ENCODE results near the gene DST. TPM values are rescaled to one million over a fixed set of nuclear protein-coding genes. Genes with fewer than 3 reads are reported as not detected.

Gene DST
- total and polyA plus RNA-seq, 2 of the 8 experiments (the other 6 are each of a cell fraction or from before 2014, with no cell fraction given), result 49.4 to 116 TPM

GRCh38 chr6:56551409-56552120 lies 91.1 kb downstream of the DST start:
- Histone ChIP-seq H3K27ac (ENCODE audit: low read depth, low read length) (no peak overlapping the region), H3K79me2 (ENCODE audit: control insufficient read depth in 1 of 2, insufficient read depth in 2 of 2, low read length in 2 of 2) (peaks cover 0 to 10% of the 10 kb centered on the region in 2 experiments; a peak in 1 of 4 replicates), H3K56ac (replicated peaks; ENCODE audit: insufficient read length, low read depth, low read length) (no peak overlapping the region), H2AK5ac (ENCODE audit: low read depth, low read length) (no peak overlapping the region), H2BK20ac (ENCODE audit: low read length) (no peak overlapping the region), H2AFZ (ENCODE audit: low read length) (no peak overlapping the region), H3K23ac (ENCODE audit: insufficient read length) (no peak overlapping the region), H4K20me1 (replicated peaks in 1 of 2; ENCODE audit: control insufficient read depth in 1 of 2, insufficient read depth in 2 of 2, low read length in 2 of 2) (peaks cover 0 to 2% of the 10 kb centered on the region in 2 experiments), H3K4me2 (ENCODE audit: insufficient read depth in 1 of 2, low read depth in 2 of 2, low read length in 2 of 2) (no peak overlapping the region), H2BK12ac (ENCODE audit: low read depth, low read length) (no peak overlapping the region), H3K9ac (replicated peaks in 1 of 4; ENCODE audit: extremely low read depth in 1 of 4, low read depth in 3 of 4, low read length in 3 of 4) (no peak overlapping the region), H4K91ac (replicated peaks; ENCODE audit: insufficient read length, low read length) (no peak overlapping the region), H3K36me3 (ENCODE audit: control insufficient read depth in 2 of 4, insufficient read depth in 4 of 4, low read length in 3 of 4) (peaks cover 9 to 38% (median 19%) of the 10 kb centered on the region in 4 experiments; a peak in 7 of 8 replicates), H3K9me3 (ENCODE audit: insufficient read depth in 2 of 2, low read depth in 1 of 2, low read length in 1 of 2) (no peaks in the 10 kb centered on the region), H2BK5ac (ENCODE audit: low read depth, low read length) (no peak overlapping the region), H3K4me1 (replicated peaks in 1 of 4; ENCODE audit: control insufficient read depth in 3 of 4, insufficient read depth in 4 of 4, low read length in 3 of 4) (no peaks in the 10 kb centered on the region), H2BK120ac (replicated peaks; ENCODE audit: low read depth, low read length) (no peak overlapping the region), H3K18ac (ENCODE audit: extremely low read depth, low read length) (no peak overlapping the region), H3K79me1 (ENCODE audit: low read depth, low read length) (no peaks in the 10 kb centered on the region), H3K4ac (replicated peaks; ENCODE audit: insufficient read length, low read depth, low read length) (no peak overlapping the region), H4K8ac (ENCODE audit: extremely low read depth, insufficient read depth, low read length) (no peak overlapping the region), H3K14ac (ENCODE audit: insufficient read length) (no peak overlapping the region), H2BK15ac (ENCODE audit: low read length) (no peak overlapping the region), H3K4me3 (ENCODE audit: extremely low read depth in 1 of 4, insufficient read depth in 2 of 4, low read depth in 3 of 4, low read length in 4 of 4) (no peak overlapping the region), H3K27me3 (replicated peaks in 1 of 4; ENCODE audit: control insufficient read depth in 3 of 4, extremely low read depth in 1 of 4, insufficient read depth in 3 of 4, low read length in 3 of 4) (no peaks in the 10 kb centered on the region), H4K5ac (ENCODE audit: insufficient read length, low read depth, low read length) (no peak overlapping the region), H3K23me2 (ENCODE audit: low read depth, low read length) (no peaks in the 10 kb centered on the region)
- ChIA-PET POLR2A (ENCODE audit: partially characterized antibody) (no interaction called here), CTCF (ENCODE audit: partially characterized antibody) (interaction anchor here (1.1 to 5.8 kb wide), 2 partner anchors 19 to 44 kb away, joined by 5 to 20 read pairs; no protein-coding TSS in a partner anchor)
- no peak for FAIRE-seq
- DNase-seq (ENCODE audit: low read depth in 1 of 2, low spot score in 2 of 2), result no peak
- 87 to 100% methylated on average over 1 to 3 of the region's 3 CpGs for WGBS, 2 experiments (ENCODE audit: extremely low coverage in 1 of 2, insufficient coverage in 1 of 2, insufficient read length in 1 of 2, insufficient replicate concordance in 2 of 2, low coverage in 1 of 2, low lambda C conversion rate in 2 of 2, missing lambda C conversion rate in 1 of 2)
- TF ChIP-seq SIRT6 (IDR thresholded peaks at IDR 0.05; ENCODE audit: low read length), result no peak
- TF ChIP-seq SAP30 (IDR thresholded peaks at IDR 0.05; ENCODE audit: insufficient read depth, insufficient replicate concordance, low read length), result no peak
- TF ChIP-seq SP4 (IDR thresholded peaks at IDR 0.05; ENCODE audit: low read length), result no peak
- no peak for TF ChIP-seq CHD2 (IDR thresholded peaks at IDR 0.05; ENCODE audit: low read length)
- TF ChIP-seq YY1 (IDR thresholded peaks at IDR 0.05; ENCODE audit: low read depth, low read length), result no peak
- no peak for TF ChIP-seq JUND (IDR thresholded peaks at IDR 0.05; ENCODE audit: low read length)
